Right ventricle myocardium inferior (tissue), 1 donor: ENCODE results near the gene EGR1. TPM values are rescaled to one million over a fixed set of nuclear protein-coding genes. Genes with fewer than 3 reads are reported as not detected.
A peak's percentile ranks its signal among the peaks of the same experiment; 100 is the strongest.
"Not testable (repeated sequence)": the region's sequence is repeated elsewhere in the genome, so short reads cannot be mapped to it uniquely, and the experiment has no call there.

Experiments
- ATAC-seq: fragments of 200-7000 bp; cut with Tn5 transposase; one replicate; pipeline ENCODE4 v1.9.1; 2020; ENCODE audit warnings: mild to moderate bottlenecking, moderate library complexity
- DNase-seq: peaks from one replicate; pipeline ENCODE4 v3.0.0; 2021; ENCODE audit errors: missing footprints
- intact Hi-C: fragments of 100-400 bp; cut with DNase I; formaldehyde crosslinking; loops from one replicate; pipeline ENCODE4 v1.11.0; 2022
- total RNA-seq: library from RNA; stranded (reverse); fragmentation: NEBNext Ultra II Directional; extraction: Animal tissue kit (Norgen Biotek cat#: 25700); gene quantifications from one replicate; pipeline ENCODE4 v1.2.1, GENCODE V29; 2021
- donor health status: DM: no; HTN: yes; CAD: no; lungs with severe emphysema.

EGR1 gene
- total RNA-seq, 1 donor from 2014 or later: 5.5 TPM

GRCh38 chr5:138495351-138495750, 30.1 kb downstream of the EGR1 start:
- intact Hi-C loops: no loop called here

GRCh38 chr5:138498376-138498775, 33.1 kb downstream of the EGR1 start:
- ATAC-seq: no peak

More at GRCh38 chr5:138495351-138495750, 30.1 kb downstream of the EGR1 start:
- DNase-seq (no peak), ATAC-seq (no peak)

GRCh38 chr5:138502121-138502520, 36.8 kb downstream of the EGR1 start:
- intact Hi-C loops: no loop called here
- ATAC-seq: no peak
- DNase-seq: no peak

More at GRCh38 chr5:138498376-138498775, 33.1 kb downstream of the EGR1 start:
- DNase-seq: no peak
- intact Hi-C loops: no loop called here

- DNase-seq (no peak), ATAC-seq (no peak)
- intact Hi-C loops: no loop called here
Observed at GRCh38 chr5:138502521-138502920, 37.2 kb downstream of the EGR1 start.

GRCh38 chr5:138503487-138504270, 38.4 kb downstream of the EGR1 start:
- intact Hi-C loops: loop anchor here (1.0 to 2.0 kb wide), 3 partner anchors 39 to 53 kb away; partner anchors contain the start of gene ETF1
- ATAC-seq (peak; percentile 73), DNase-seq (no peak)

- intact Hi-C loops: loop anchor here (2.0 kb wide), 1 partner anchor 38 kb away; the partner anchor contains the start of gene ETF1
Observed at GRCh38 chr5:138504799-138505198, 39.5 kb downstream of the EGR1 start.

GRCh38 chr5:138506370-138507306, 41.4 kb downstream of the EGR1 start:
- ATAC-seq (no peak), DNase-seq (no peak)
- intact Hi-C loops: no loop called here

More at GRCh38 chr5:138504799-138505198, 39.5 kb downstream of the EGR1 start:
- DNase-seq (no peak), ATAC-seq (peak; percentile 76)

GRCh38 chr5:138507485-138507884, 42.2 kb downstream of the EGR1 start:
- DNase-seq, intact Hi-C loops, ATAC-seq: not testable (repeated sequence)

GRCh38 chr5:138508958-138509357, 43.7 kb downstream of the EGR1 start:
- DNase-seq (no peak), ATAC-seq (no peak)
- intact Hi-C loops: no loop called here

- no peak for DNase-seq
- ATAC-seq: no peak
- intact Hi-C loops: no loop called here
Observed at GRCh38 chr5:138514021-138514420, 48.7 kb downstream of the EGR1 start.

GRCh38 chr5:138515556-138516245, 50.4 kb downstream of the EGR1 start:
- intact Hi-C loops: no loop called here
- no peak for DNase-seq
- no peak for ATAC-seq

GRCh38 chr5:138517437-138517836, 52.2 kb downstream of the EGR1 start:
- no peak for ATAC-seq
- intact Hi-C loops: no loop called here
- no peak for DNase-seq

Other genes starting within 250 kb of the EGR1 start
- 1.4 TPM for gene GFRA3, start 190.9 kb upstream of the EGR1 start, total RNA-seq
- gene CDC25C, start 133.7 kb upstream of the EGR1 start, total RNA-seq: 0.24 TPM
- 30.8 TPM for gene FAM53C, start 127.2 kb upstream of the EGR1 start, total RNA-seq
- 36.3 TPM for gene KDM3B, start 112.8 kb upstream of the EGR1 start, total RNA-seq
- gene REEP2, start 26.4 kb upstream of the EGR1 start, total RNA-seq: 5.2 TPM
- gene ETF1, start 77.8 kb downstream of the EGR1 start, total RNA-seq: 90.6 TPM
- 308 TPM for gene HSPA9, start 109.9 kb downstream of the EGR1 start, total RNA-seq